ENCODE results near the gene ZNF512.

The ZNF512 gene

GRCh38 chr2:27571681-27572080 lies 11.2 kb upstream of the ZNF512 start:
- no peak for TF ChIP-seq CTCF (IDR thresholded peaks at IDR 0.05; ENCODE audit: low read depth, low read length)

GRCh38 chr2:27572439-27572838 lies 10.4 kb upstream of the ZNF512 start:
- no peak overlapping the region for H3K4me3 ChIP-seq (ENCODE audit: low read depth, low read length)
- TF ChIP-seq CTCF (IDR thresholded peaks at IDR 0.05; ENCODE audit: low read depth, low read length) = no peak

More at GRCh38 chr2:27571681-27572080, 11.2 kb upstream of the ZNF512 start:
- no peak overlapping the region for H3K4me3 ChIP-seq (ENCODE audit: low read depth, low read length)

GRCh38 chr2:27572998-27573429 lies 9.8 kb upstream of the ZNF512 start:
- no peak for TF ChIP-seq CTCF (IDR thresholded peaks at IDR 0.05; ENCODE audit: low read depth, low read length)
- H3K4me3 ChIP-seq (ENCODE audit: low read depth, low read length) = no peak overlapping the region

- H3K4me3 ChIP-seq (ENCODE audit: low read depth, low read length) = no peak overlapping the region
- TF ChIP-seq CTCF (IDR thresholded peaks at IDR 0.05; ENCODE audit: low read depth, low read length) = no peak
Observed at GRCh38 chr2:27573452-27573851, 9.4 kb upstream of the ZNF512 start.

- H3K4me3 ChIP-seq (ENCODE audit: low read depth, low read length) = no peak overlapping the region
- no peak for TF ChIP-seq CTCF (IDR thresholded peaks at IDR 0.05; ENCODE audit: low read depth, low read length)
Observed at GRCh38 chr2:27581417-27582128, 1.3 kb upstream of the ZNF512 start.

GRCh38 chr2:27582129-27582694 lies 630 bp upstream of the ZNF512 start:
- H3K4me3 ChIP-seq (ENCODE audit: low read depth, low read length) = peak overlapping the region; percentile 93
- no peak for TF ChIP-seq CTCF (IDR thresholded peaks at IDR 0.05; ENCODE audit: low read depth, low read length)

GRCh38 chr2:27583390-27583915 lies 611 bp downstream of the ZNF512 start:
- H3K4me3 ChIP-seq (ENCODE audit: low read depth, low read length) = peak overlapping the region; percentile 93
- no peak for TF ChIP-seq CTCF (IDR thresholded peaks at IDR 0.05; ENCODE audit: low read depth, low read length)

All from WI38 (cell line).